ENCODE measurements around the gene BCKDHA.

The BCKDHA gene

DNA sequence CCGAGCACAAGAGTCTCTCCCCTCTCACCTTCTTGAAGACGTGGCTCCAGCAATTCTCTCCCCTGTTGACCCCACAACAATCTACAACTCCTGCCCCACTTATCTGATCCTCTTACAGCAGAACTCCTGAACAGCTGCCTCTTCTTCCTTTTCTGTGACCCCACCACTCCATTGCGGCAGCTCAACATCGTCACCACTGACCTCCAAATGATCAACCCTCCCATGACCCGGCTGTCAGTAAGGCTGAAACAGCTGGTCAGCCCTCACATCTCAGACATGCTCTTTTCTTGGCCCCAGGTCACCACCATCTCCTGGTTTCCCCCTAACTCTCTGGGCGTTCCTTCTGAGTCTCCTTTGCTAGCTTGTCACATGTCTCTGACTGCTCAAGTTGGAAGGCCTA, 2.3 kb upstream of the BCKDHA start:
- no peak overlapping the region for H3K4me3 ChIP-seq (ENCODE audit: low read depth, low read length)
- no peak overlapping the region for H3K23ac ChIP-seq (ENCODE audit: low read length)
- H3K4me2 ChIP-seq (ENCODE audit: low read length) = no peak overlapping the region
- no peak overlapping the region for H3K18ac ChIP-seq (ENCODE audit: low read length)
- no peak for DNase-seq
- H2AFZ ChIP-seq (ENCODE audit: insufficient read depth, low read length, poor library complexity) = no peak overlapping the region
- no peak overlapping the region for H4K12ac ChIP-seq (ENCODE audit: low read depth, low read length)
- no peak overlapping the region for H3K4ac ChIP-seq (ENCODE audit: low read depth, low read length)
- no peak overlapping the region for H4K91ac ChIP-seq (ENCODE audit: low read depth, low read length)
- WGBS (ENCODE audit: extremely low coverage, insufficient coverage, insufficient read length) = no CpG with 5 or more reads among the region's 6 CpGs
- no peaks in the 10 kb centered on the region for H3K27me3 ChIP-seq (ENCODE audit: insufficient read depth, low read length)
- H2BK120ac ChIP-seq (ENCODE audit: insufficient read depth, low read length, poor library complexity) = no peak overlapping the region
- H2AK5ac ChIP-seq (ENCODE audit: low read length) = no peak overlapping the region
- H3K36me3 ChIP-seq (ENCODE audit: control insufficient read depth in 1 of 2, insufficient read depth in 2 of 2, low read length in 2 of 2) = peaks cover 8 to 17% of the 10 kb centered on the region in 2 experiments
- H3K4me1 ChIP-seq (ENCODE audit: control insufficient read depth in 1 of 2, insufficient read depth in 2 of 2, low read length in 2 of 2) = peaks cover 3% of the 10 kb centered on the region in 2 experiments
- peaks cover 4% of the 10 kb centered on the region for H3K79me1 ChIP-seq (ENCODE audit: low read length)
- no peak overlapping the region for H2BK5ac ChIP-seq (ENCODE audit: low read depth, low read length, poor library complexity)
- H2BK12ac ChIP-seq (ENCODE audit: low read length) = no peak overlapping the region
- H4K8ac ChIP-seq (ENCODE audit: low read depth, low read length) = no peak overlapping the region
- no peak overlapping the region for H3K14ac ChIP-seq (ENCODE audit: low read length)
- no peak overlapping the region for H3K27ac ChIP-seq (ENCODE audit: low read depth, low read length)
- peaks cover 5% of the 10 kb centered on the region for H3K79me2 ChIP-seq (ENCODE audit: control insufficient read depth, insufficient read depth, low read length, poor library complexity)
- H3K9ac ChIP-seq (ENCODE audit: low read length) = no peak overlapping the region
- H3K9me3 ChIP-seq (ENCODE audit: insufficient read depth, low read depth, low read length) = no peaks in the 10 kb centered on the region

DNA sequence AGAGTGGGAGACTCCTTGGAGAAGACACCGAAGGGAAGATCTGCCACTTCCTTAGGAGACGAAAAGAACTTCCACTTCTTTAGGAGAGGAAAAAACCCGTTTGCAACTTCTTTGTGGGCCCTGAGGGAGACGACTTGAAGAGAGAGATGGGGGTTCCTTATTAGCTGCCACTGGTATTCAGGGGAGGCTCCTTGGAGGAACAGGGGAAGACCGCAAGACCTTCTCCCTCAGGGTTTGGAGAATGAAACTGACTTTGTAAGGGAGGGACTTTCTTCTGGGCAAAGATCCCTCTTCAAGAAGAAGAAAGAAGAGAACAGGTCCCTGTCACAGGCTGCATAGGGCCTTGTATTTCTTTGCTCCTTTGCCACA, 416 bp downstream of the BCKDHA start:
- Histone ChIP-seq H3K23ac (ENCODE audit: low read length) (no peak overlapping the region), H3K4ac (ENCODE audit: low read depth, low read length) (peak overlapping the region; percentile 93), H3K79me2 (ENCODE audit: control insufficient read depth, insufficient read depth, low read length, poor library complexity) (peaks cover 5% of the 10 kb centered on the region), H3K18ac (ENCODE audit: low read length) (peak overlapping the region; percentile 93), H3K9me3 (ENCODE audit: insufficient read depth, low read depth, low read length) (no peaks in the 10 kb centered on the region), H3K4me3 (ENCODE audit: low read depth, low read length) (peak overlapping the region; percentile 95), H4K12ac (ENCODE audit: low read depth, low read length) (peak overlapping the region; percentile 74), H4K8ac (ENCODE audit: low read depth, low read length) (peak overlapping the region; percentile 95), H2BK5ac (ENCODE audit: low read depth, low read length, poor library complexity) (peak overlapping the region; percentile 20), H3K27ac (ENCODE audit: low read depth, low read length) (no peak overlapping the region), H2AFZ (ENCODE audit: insufficient read depth, low read length, poor library complexity) (peak overlapping the region; percentile 95), H3K4me2 (ENCODE audit: low read length) (peak overlapping the region; percentile 89), H2BK12ac (ENCODE audit: low read length) (no peak overlapping the region), H2AK5ac (ENCODE audit: low read length) (peak overlapping the region; percentile 43), H3K4me1 (ENCODE audit: control insufficient read depth in 1 of 2, insufficient read depth in 2 of 2, low read length in 2 of 2) (peaks cover 3% of the 10 kb centered on the region in 2 experiments), H2BK120ac (ENCODE audit: insufficient read depth, low read length, poor library complexity) (peak overlapping the region; percentile 57), H3K27me3 (ENCODE audit: insufficient read depth, low read length) (no peaks in the 10 kb centered on the region), H3K14ac (ENCODE audit: low read length) (peak overlapping the region; percentile 89), H4K91ac (ENCODE audit: low read depth, low read length) (peak overlapping the region; percentile 75), H3K36me3 (ENCODE audit: control insufficient read depth in 1 of 2, insufficient read depth in 2 of 2, low read length in 2 of 2) (no peaks in the 10 kb centered on the region), H3K9ac (ENCODE audit: low read length) (peak overlapping the region; percentile 99), H3K79me1 (ENCODE audit: low read length) (peaks cover 4% of the 10 kb centered on the region)
- WGBS (ENCODE audit: extremely low coverage, insufficient coverage, insufficient read length) = no CpG with 5 or more reads among the region's 5 CpGs
- DNase-seq = no peak

DNA sequence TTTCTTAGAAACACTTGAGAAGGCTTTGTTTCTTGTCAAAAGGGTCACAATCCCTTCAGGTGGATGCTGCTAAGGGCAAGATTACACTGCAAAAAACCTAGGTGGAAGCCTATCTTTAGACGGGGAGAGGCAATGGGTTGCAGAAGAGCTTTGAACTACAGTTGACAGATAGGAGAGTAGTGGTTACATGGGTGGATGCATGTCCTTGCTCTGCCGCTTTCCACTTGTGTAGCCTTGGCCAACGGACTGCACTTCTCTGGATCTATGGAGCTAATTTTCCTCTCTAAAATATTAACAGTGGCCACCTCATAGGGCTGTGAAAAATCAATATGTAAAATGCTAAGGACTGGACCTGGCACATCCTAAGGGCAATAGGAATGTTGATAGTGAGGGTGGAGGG, 980 bp downstream of the BCKDHA start:
- H2BK12ac ChIP-seq (ENCODE audit: low read length) = no peak overlapping the region
- no peak overlapping the region for H3K4me3 ChIP-seq (ENCODE audit: low read depth, low read length)
- H3K23ac ChIP-seq (ENCODE audit: low read length) = no peak overlapping the region
- peaks cover 5% of the 10 kb centered on the region for H3K79me2 ChIP-seq (ENCODE audit: control insufficient read depth, insufficient read depth, low read length, poor library complexity)
- H2AK5ac ChIP-seq (ENCODE audit: low read length) = no peak overlapping the region
- H3K79me1 ChIP-seq (ENCODE audit: low read length) = peaks cover 4% of the 10 kb centered on the region
- no peak overlapping the region for H3K14ac ChIP-seq (ENCODE audit: low read length)
- H4K91ac ChIP-seq (ENCODE audit: low read depth, low read length) = no peak overlapping the region
- H4K12ac ChIP-seq (ENCODE audit: low read depth, low read length) = no peak overlapping the region
- no peak overlapping the region for H4K8ac ChIP-seq (ENCODE audit: low read depth, low read length)
- H3K36me3 ChIP-seq (ENCODE audit: control insufficient read depth in 1 of 2, insufficient read depth in 2 of 2, low read length in 2 of 2) = no peaks in the 10 kb centered on the region
- H3K18ac ChIP-seq (ENCODE audit: low read length) = peak overlapping the region; percentile 55
- H2BK120ac ChIP-seq (ENCODE audit: insufficient read depth, low read length, poor library complexity) = no peak overlapping the region
- peak overlapping the region; percentile 89 for H3K4me2 ChIP-seq (ENCODE audit: low read length)
- H2AFZ ChIP-seq (ENCODE audit: insufficient read depth, low read length, poor library complexity) = no peak overlapping the region
- H3K4ac ChIP-seq (ENCODE audit: low read depth, low read length) = no peak overlapping the region
- peaks cover 3% of the 10 kb centered on the region in 2 experiments for H3K4me1 ChIP-seq (ENCODE audit: control insufficient read depth in 1 of 2, insufficient read depth in 2 of 2, low read length in 2 of 2)
- H3K27ac ChIP-seq (ENCODE audit: low read depth, low read length) = no peak overlapping the region
- DNase-seq = no peak
- no peak overlapping the region for H2BK5ac ChIP-seq (ENCODE audit: low read depth, low read length, poor library complexity)
- H3K9ac ChIP-seq (ENCODE audit: low read length) = no peak overlapping the region
- H3K27me3 ChIP-seq (ENCODE audit: insufficient read depth, low read length) = no peaks in the 10 kb centered on the region
- no CpG with 5 or more reads among the region's 3 CpGs for WGBS (ENCODE audit: extremely low coverage, insufficient coverage, insufficient read length)
- no peaks in the 10 kb centered on the region for H3K9me3 ChIP-seq (ENCODE audit: insufficient read depth, low read depth, low read length)

DNA sequence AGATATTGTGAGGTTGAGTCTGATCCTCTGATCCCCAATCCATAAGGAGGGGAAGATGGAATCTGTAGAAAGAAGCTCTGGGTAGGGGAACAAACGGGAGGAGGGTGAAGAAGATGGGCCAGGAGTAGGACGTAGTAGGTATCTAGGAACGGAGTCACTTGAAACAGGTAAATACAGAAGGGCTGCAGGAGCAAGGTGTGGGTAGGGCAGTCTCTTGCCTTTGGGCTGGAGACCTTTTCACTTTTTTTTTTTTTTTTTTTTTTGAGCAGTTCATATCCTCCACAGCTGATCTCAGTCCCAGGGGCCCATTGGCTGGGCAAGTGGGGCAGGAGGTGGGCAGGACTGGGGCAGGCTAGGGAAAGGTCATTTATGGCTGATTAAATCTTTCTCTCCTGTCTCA, 1.5 kb downstream of the BCKDHA start:
- no peak overlapping the region for H3K9ac ChIP-seq (ENCODE audit: low read length)
- H2BK120ac ChIP-seq (ENCODE audit: insufficient read depth, low read length, poor library complexity) = no peak overlapping the region
- no peak for DNase-seq
- no peaks in the 10 kb centered on the region for H3K36me3 ChIP-seq (ENCODE audit: control insufficient read depth in 1 of 2, insufficient read depth in 2 of 2, low read length in 2 of 2)
- peaks cover 3% of the 10 kb centered on the region in 2 experiments for H3K4me1 ChIP-seq (ENCODE audit: control insufficient read depth in 1 of 2, insufficient read depth in 2 of 2, low read length in 2 of 2)
- no peak overlapping the region for H2BK12ac ChIP-seq (ENCODE audit: low read length)
- no peak overlapping the region for H3K4me3 ChIP-seq (ENCODE audit: low read depth, low read length)
- no peak overlapping the region for H3K23ac ChIP-seq (ENCODE audit: low read length)
- no peak overlapping the region for H3K18ac ChIP-seq (ENCODE audit: low read length)
- peaks cover 5% of the 10 kb centered on the region for H3K79me2 ChIP-seq (ENCODE audit: control insufficient read depth, insufficient read depth, low read length, poor library complexity)
- H4K8ac ChIP-seq (ENCODE audit: low read depth, low read length) = no peak overlapping the region
- peaks cover 4% of the 10 kb centered on the region for H3K79me1 ChIP-seq (ENCODE audit: low read length)
- no peak overlapping the region for H2BK5ac ChIP-seq (ENCODE audit: low read depth, low read length, poor library complexity)
- H3K27ac ChIP-seq (ENCODE audit: low read depth, low read length) = no peak overlapping the region
- WGBS (ENCODE audit: extremely low coverage, insufficient coverage, insufficient read length) = no CpG with 5 or more reads among the region's 3 CpGs
- H3K27me3 ChIP-seq (ENCODE audit: insufficient read depth, low read length) = no peaks in the 10 kb centered on the region
- H3K4me2 ChIP-seq (ENCODE audit: low read length) = no peak overlapping the region
- H3K4ac ChIP-seq (ENCODE audit: low read depth, low read length) = no peak overlapping the region
- H2AK5ac ChIP-seq (ENCODE audit: low read length) = no peak overlapping the region
- H4K91ac ChIP-seq (ENCODE audit: low read depth, low read length) = no peak overlapping the region
- H3K14ac ChIP-seq (ENCODE audit: low read length) = no peak overlapping the region
- no peak overlapping the region for H2AFZ ChIP-seq (ENCODE audit: insufficient read depth, low read length, poor library complexity)
- no peaks in the 10 kb centered on the region for H3K9me3 ChIP-seq (ENCODE audit: insufficient read depth, low read depth, low read length)
- no peak overlapping the region for H4K12ac ChIP-seq (ENCODE audit: low read depth, low read length)

Data from trophoblast cell (in vitro differentiated cells and primary cell).